CD4-positive, CD25-positive, alpha-beta regulatory T cell (primary cell): ENCODE data around the gene RPL26. TPM values are rescaled to one million over a fixed set of nuclear protein-coding genes. Genes with fewer than 3 reads are reported as not detected.

Experiments used
- ATAC-seq, 2 donors: fragments of 150-1000 bp; cut with Tn5 transposase; one replicate each; pipeline ENCODE4 v1.10.0; 2021; ENCODE audit warnings: low read depth in 2 of 2, moderate number of reproducible peaks in 2 of 2, moderate library complexity in 1 of 2
- DNase-seq, 3 donors: peaks; one replicate each; pipeline versions ENCODE4 v3.0.0 to v3.0.0-alpha.2; 2012 to 2022; ENCODE audit warnings: mixed read lengths in 1 of 3
- H3K27ac ChIP-seq: one replicate; pipeline ENCODE4 v1.7.0; 2013; ENCODE audit warnings: mild to moderate bottlenecking, low read length; ENCODE audit not compliant: insufficient read depth, poor library complexity, severe bottlenecking
- H3K27me3 ChIP-seq: one replicate; pipeline ENCODE4 v1.7.0; 2013; ENCODE audit warnings: low read length; ENCODE audit not compliant: control insufficient read depth, insufficient read depth
- H3K36me3 ChIP-seq: one replicate; pipeline ENCODE4 v1.7.0; 2013; ENCODE audit warnings: mild to moderate bottlenecking, low read length, moderate library complexity; ENCODE audit not compliant: control insufficient read depth, insufficient read depth
- H3K4me1 ChIP-seq: 2 replicates; pipeline ENCODE4 v1.7.0; 2013; ENCODE audit warnings: mild to moderate bottlenecking, low read length; ENCODE audit not compliant: insufficient read depth, control insufficient read depth, poor library complexity, severe bottlenecking
- H3K4me3 ChIP-seq: one replicate; pipeline ENCODE4 v1.7.0; 2013; ENCODE audit warnings: low read depth, mild to moderate bottlenecking, low read length, moderate library complexity
- H3K9me3 ChIP-seq, 2 experiments: 1 replicate in 1 of 2; 2 replicates in 1 of 2; pipeline ENCODE4 v1.7.0; 2013; ENCODE audit warnings: low read length in 2 of 2, mild to moderate bottlenecking in 1 of 2, moderate library complexity in 1 of 2; ENCODE audit not compliant: control insufficient read depth in 2 of 2
- H3K27ac Mint-ChIP-seq, 3 donors: one replicate each; pipeline ENCODE4 v1.8.0; 2020 to 2022; ENCODE audit warnings: mild to moderate bottlenecking in 3 of 3, mixed read lengths in 3 of 3, moderate library complexity in 2 of 3
- H3K27me3 Mint-ChIP-seq: one replicate; pipeline ENCODE4 v1.8.0; 2022; ENCODE audit warnings: mild to moderate bottlenecking, mixed read lengths
- H3K36me3 Mint-ChIP-seq: one replicate; pipeline ENCODE4 v1.8.0; 2020; ENCODE audit warnings: mixed read lengths
- H3K4me1 Mint-ChIP-seq, 4 donors: one replicate each; pipeline ENCODE4 v1.8.0; 2020 to 2022; ENCODE audit warnings: mixed read lengths in 4 of 4, mild to moderate bottlenecking in 1 of 4
- H3K4me3 Mint-ChIP-seq, 4 donors: one replicate each; pipeline ENCODE4 v1.8.0; 2020 to 2022; ENCODE audit warnings: mild to moderate bottlenecking in 4 of 4, mixed read lengths in 4 of 4, moderate library complexity in 3 of 4
- H3K9me3 Mint-ChIP-seq, 7 donors: one replicate each; pipeline ENCODE4 v1.8.0; 2020 to 2022; ENCODE audit warnings: mixed read lengths in 7 of 7, mild to moderate bottlenecking in 3 of 7, moderate library complexity in 2 of 7
- polyA plus RNA-seq, 4 donors: library from polyadenylated mRNA; unstranded; fragments of 300-500 nt; fragmentation: Illumina TruSeq; gene quantifications; one replicate each; pipeline ENCODE4 v1.2.3, GENCODE V29; 2021
- total RNA-seq: library from RNA; stranded (reverse); gene quantifications from one replicate; pipeline ENCODE4 v1.2.3, GENCODE V29; 2022

The RPL26 gene
- total and polyA plus RNA-seq, 5 donors from 2014 or later = 1,483 to 2,192 (median 1,806) TPM

GRCh38 chr17:8332688-8333087, 50.3 kb downstream of the RPL26 start:
- Histone ChIP-seq H3K36me3 (no peaks in the 10 kb centered on the region), H3K4me3 (no peak overlapping the region), H3K9me3 (no peaks in the 10 kb centered on the region), H3K27ac (no peak overlapping the region), H3K4me1 (no peaks in the 10 kb centered on the region), H3K27me3 (peaks cover 8% of the 10 kb centered on the region)
- peaks cover 25% of the 10 kb centered on the region for H3K27me3 Mint-ChIP-seq
- DNase-seq (no peak), ATAC-seq (no peak)
- no peaks in the 10 kb centered on the region for H3K36me3 Mint-ChIP-seq
- peaks cover 0 to 1% (median 0%) of the 10 kb centered on the region in 7 donors for H3K9me3 Mint-ChIP-seq
- H3K4me3 Mint-ChIP-seq = no peak overlapping the region
- peaks cover 0 to under 1% (median under 1%) of the 10 kb centered on the region in 4 donors for H3K4me1 Mint-ChIP-seq
- H3K27ac Mint-ChIP-seq = no peak overlapping the region

- Mint-ChIP-seq H3K36me3 (no peaks in the 10 kb centered on the region), H3K27me3 (peaks cover 30% of the 10 kb centered on the region), H3K4me3 (no peak overlapping the region), H3K4me1 (no peaks in the 10 kb centered on the region), H3K27ac (no peak overlapping the region), H3K9me3 (peaks cover 0 to 1% (median 0%) of the 10 kb centered on the region in 7 donors)
- peaks cover 3% of the 10 kb centered on the region for H3K4me1 ChIP-seq
- no peak overlapping the region for H3K4me3 ChIP-seq
- no peak overlapping the region for H3K27ac ChIP-seq
- no peaks in the 10 kb centered on the region for H3K9me3 ChIP-seq
- peaks cover 10% of the 10 kb centered on the region for H3K27me3 ChIP-seq
- no peaks in the 10 kb centered on the region for H3K36me3 ChIP-seq
- ATAC-seq (no peak), DNase-seq (no peak)
These were observed 50.9 kb downstream of the RPL26 start for GRCh38 chr17:8332128-8332527.

Other genes with a start within 250 kb of the RPL26 start
- 1,740 TPM for gene PER1, start 230.8 kb downstream of the RPL26 start, total RNA-seq
- gene PER1, start 230.8 kb downstream of the RPL26 start, polyA plus RNA-seq = 1 to 10 TPM; 4.8 to 7.7 (median 6.2) TPM
- 205 TPM for gene VAMP2, start 220.2 kb downstream of the RPL26 start, total RNA-seq
- 10 to 100 TPM; 42.7 to 60.4 (median 59.3) TPM for gene VAMP2, start 220.2 kb downstream of the RPL26 start, polyA plus RNA-seq
- 27.3 TPM for gene TMEM107, start 206.8 kb downstream of the RPL26 start, total RNA-seq
- gene TMEM107, start 206.8 kb downstream of the RPL26 start, polyA plus RNA-seq = 10 to 100 TPM; 20.6 to 38.9 (median 29.9) TPM
- 10.1 TPM for gene BORCS6, start 193.0 kb downstream of the RPL26 start, total RNA-seq
- 10 to 100 TPM; 23.6 to 29.9 (median 25.4) TPM for gene BORCS6, start 193.0 kb downstream of the RPL26 start, polyA plus RNA-seq
- 3.7 TPM for gene AURKB, start 172.6 kb downstream of the RPL26 start, total RNA-seq
- gene AURKB, start 172.6 kb downstream of the RPL26 start, polyA plus RNA-seq = 1 to 10 TPM; 1.5 to 5.3 (median 3.4) TPM
- 265 TPM for gene CTC1, start 135.1 kb downstream of the RPL26 start, total RNA-seq
- gene CTC1, start 135.1 kb downstream of the RPL26 start, polyA plus RNA-seq = 10 to 100 TPM; 20.2 to 32.4 (median 24.1) TPM
- gene PFAS, start 133.9 kb downstream of the RPL26 start, total RNA-seq = 13.9 TPM
- 10 to 100 TPM in 3 of 4 donors, 1 to 10 TPM in 1; 7.4 to 12.7 (median 11.2) TPM for gene PFAS, start 133.9 kb downstream of the RPL26 start, polyA plus RNA-seq
- 40.0 TPM for gene RANGRF, start 94.5 kb downstream of the RPL26 start, total RNA-seq
- 100 to 1,000 TPM in 2 of 4 donors, 10 to 100 TPM in 2; 87.6 to 131 (median 99.0) TPM for gene RANGRF, start 94.5 kb downstream of the RPL26 start, polyA plus RNA-seq
- gene SLC25A35, start 87.8 kb downstream of the RPL26 start, total RNA-seq = 13.7 TPM
- 1 to 10 TPM in 3 of 4 donors, under 1 TPM in 1; 0.64 to 2.7 (median 1.7) TPM for gene SLC25A35, start 87.8 kb downstream of the RPL26 start, polyA plus RNA-seq
- not detected for gene ARHGEF15, start 73.0 kb downstream of the RPL26 start, total RNA-seq
- gene ARHGEF15, start 73.0 kb downstream of the RPL26 start, polyA plus RNA-seq = not detected
- gene ODF4, start 43.4 kb downstream of the RPL26 start, total RNA-seq = not detected
- gene ODF4, start 43.4 kb downstream of the RPL26 start, polyA plus RNA-seq = not detected
- gene RNF222, start 14.6 kb upstream of the RPL26 start, total RNA-seq = 0.81 TPM
- under 1 TPM in 2 of 4 donors, not detected in 2; 0.19 to 0.27 TPM for gene RNF222, start 14.6 kb upstream of the RPL26 start, polyA plus RNA-seq
- gene NDEL1, start 52.7 kb upstream of the RPL26 start, total RNA-seq = 240 TPM
- gene NDEL1, start 52.7 kb upstream of the RPL26 start, polyA plus RNA-seq = 10 to 100 TPM; 45.6 to 63.6 (median 54.6) TPM
- 4.0 TPM for gene MYH10, start 247.5 kb upstream of the RPL26 start, total RNA-seq
- 1 to 10 TPM in 3 of 4 donors, under 1 TPM in 1; 0.67 to 1.2 (median 1.1) TPM for gene MYH10, start 247.5 kb upstream of the RPL26 start, polyA plus RNA-seq